HG02678 (cell line): ENCODE results near the gene PCAT6.

ENCODE experiments used
- ATAC-seq: cut with Tn5 transposase; IDR thresholded peaks from one replicate; pipeline ENCODE4 v1.9.1; 2021; ENCODE audit warnings: mild to moderate bottlenecking, moderate library complexity; ENCODE audit not compliant: unreplicated experiment

PCAT6 gene

GRCh38 chr1:202844259-202844658 lies 33.5 kb downstream of the PCAT6 start:
- ATAC-seq: no peak

DNA sequence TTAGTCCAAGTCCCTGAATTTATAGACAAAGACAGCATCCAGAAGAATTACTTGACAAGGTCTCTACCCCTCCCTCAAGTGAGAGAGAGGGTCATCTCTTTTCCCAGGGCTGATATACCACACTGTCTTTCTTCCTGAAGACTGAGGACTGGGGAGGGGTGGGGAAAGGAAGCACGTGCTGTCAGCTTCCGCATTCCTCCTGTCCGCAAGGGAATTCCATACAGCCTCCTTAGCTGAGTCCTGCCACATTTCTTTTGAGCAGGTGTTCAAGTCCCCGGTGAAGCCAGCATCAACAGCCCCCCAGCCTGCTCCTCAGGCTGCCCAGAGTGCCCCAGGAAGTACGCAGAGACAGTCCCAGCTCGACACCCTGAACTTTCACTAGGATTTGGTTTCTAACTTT lies 34.2 kb downstream of the PCAT6 start:
- no peak for ATAC-seq

GRCh38 chr1:202848191-202848542 lies 37.4 kb downstream of the PCAT6 start:
- peak; percentile 67 for ATAC-seq

DNA sequence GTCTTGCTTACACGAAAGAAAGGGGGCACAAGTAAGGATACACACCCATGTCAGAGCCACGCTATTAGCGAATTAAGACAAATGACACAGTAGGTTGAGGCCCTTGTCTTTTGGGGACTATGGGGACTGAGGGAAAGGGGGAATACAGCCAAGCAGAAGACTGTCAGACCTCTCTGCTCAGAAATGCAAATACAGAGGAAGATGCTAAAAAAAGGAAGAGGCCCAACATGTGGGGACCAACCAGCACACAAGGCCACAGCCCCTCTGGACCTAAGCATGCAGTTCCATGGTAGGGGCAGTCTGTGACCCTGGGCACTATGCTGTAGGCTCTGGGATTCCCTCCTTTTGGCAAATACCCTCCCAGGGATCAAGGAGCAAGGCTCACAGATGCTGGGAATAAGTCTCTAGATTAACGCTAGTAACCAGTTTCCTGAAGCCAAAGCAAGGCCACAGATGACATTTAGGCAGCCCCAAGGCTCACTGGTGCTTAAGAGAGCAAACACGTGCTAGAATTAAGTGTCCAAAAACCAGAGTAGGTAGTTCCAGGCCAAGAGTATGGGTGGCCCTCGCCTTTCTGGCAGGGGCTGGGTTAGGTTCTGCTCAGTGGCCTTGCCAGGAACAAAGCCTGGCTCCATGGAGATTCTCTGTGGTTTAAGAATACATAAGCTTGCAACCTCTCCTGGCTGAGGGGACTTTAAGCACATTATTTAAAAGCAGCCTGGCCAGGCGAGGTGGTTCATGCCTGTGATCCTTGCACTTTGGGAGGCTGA lies 40.0 kb downstream of the PCAT6 start:
- no peak for ATAC-seq

- ATAC-seq: no peak
Measured at GRCh38 chr1:202852163-202852904, 41.6 kb downstream of the PCAT6 start.

- no peak for ATAC-seq
Measured at GRCh38 chr1:202854787-202855186, 44.0 kb downstream of the PCAT6 start.

DNA sequence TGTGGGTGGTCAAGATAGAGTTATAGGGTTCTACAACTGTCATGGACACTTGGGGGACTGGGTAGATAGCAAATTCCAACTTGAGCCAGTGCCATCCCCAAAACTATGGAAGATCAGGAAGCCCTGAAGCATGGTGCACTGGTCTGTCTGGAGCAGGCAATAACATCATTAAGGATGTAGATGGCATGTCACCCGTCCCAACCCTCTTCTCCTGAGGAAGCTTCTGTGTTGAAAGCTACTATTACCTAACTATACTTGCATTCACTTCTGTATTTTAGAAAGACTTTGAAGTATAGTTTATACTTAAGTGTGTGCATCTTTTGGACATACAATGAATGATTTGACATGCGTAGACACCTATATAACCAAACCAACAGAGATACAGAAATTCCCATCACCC lies 45.3 kb downstream of the PCAT6 start:
- no peak for ATAC-seq

DNA sequence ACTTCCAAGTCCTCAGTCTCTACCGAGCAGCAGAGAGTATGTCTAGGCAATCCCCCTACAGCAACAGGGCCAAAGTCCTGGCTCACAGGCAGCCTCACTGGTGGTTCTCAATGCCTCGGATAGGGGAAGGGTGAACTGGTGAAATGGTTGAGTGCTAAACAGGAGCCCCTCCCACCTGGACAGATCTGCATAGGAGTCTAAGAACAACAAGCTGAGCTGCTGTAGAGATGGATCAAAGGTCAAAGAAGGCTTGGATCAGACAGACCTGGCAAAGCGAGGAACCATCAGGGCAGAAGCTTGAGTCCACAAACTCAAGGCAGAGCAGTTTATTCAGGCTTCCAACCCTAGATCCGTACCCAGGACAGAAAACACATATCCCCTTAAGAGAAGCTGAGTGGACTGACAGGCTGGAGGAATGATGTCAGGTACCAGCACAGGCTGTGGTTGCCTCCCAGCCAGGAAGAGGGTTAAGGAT lies 46.4 kb downstream of the PCAT6 start:
- no peak for ATAC-seq

DNA sequence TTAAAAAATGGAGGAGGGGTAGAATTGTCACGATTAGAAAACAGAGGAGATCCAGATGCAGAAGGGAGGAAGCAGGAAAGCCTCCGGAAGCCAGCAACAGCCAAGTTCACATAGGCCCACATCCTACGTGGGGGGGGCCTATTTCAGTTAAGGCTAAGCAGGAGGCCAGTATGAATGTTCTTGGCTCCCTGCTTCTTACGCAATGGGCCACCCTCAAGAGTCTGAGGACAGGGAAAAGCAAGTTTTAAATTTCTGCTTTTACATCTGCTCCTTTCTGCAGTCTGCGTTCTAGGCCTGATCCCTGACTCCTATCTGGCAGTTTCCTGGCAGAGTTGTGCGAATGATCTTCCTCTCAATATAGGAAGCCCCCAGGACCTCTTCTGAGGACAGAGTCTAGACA lies 47.6 kb downstream of the PCAT6 start:
- ATAC-seq: no peak

DNA sequence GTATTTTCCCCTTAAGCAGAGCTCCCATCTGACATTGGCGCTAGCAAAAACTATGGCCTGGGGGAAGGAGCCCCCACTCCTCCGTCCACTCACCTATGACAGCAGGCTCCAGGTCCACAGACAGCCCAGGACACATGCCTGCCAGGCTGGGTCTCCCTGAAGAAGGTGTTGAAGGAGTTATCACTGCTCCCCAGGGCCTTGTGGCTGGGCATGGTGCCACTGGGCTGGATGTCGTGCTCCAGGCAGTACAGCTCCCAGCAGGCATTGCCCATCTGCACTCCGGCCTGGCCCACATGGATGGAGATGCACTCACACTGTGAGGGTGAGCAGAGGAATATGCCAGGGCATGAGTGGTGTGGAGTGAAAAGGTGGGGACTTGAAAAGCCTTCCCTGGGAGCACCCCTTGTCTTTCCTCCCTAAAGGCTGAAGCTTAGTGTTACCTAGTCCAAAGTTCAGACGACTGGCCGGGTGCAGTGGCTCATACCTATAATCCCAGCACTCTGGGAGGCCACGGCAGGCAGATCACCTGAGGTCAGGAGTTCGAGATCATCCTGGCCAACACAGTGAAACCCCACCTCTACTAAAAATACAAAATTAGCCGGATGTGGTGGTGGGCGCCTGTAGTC lies 48.1 kb downstream of the PCAT6 start:
- no peak for ATAC-seq

GRCh38 chr1:202860744-202861419 lies 50.1 kb downstream of the PCAT6 start:
- peak; percentile 33 for ATAC-seq
